GM10266 (cell line): ENCODE results near the gene ZDHHC18.
"Not testable (repeated sequence)": the region's sequence is repeated elsewhere in the genome, so short reads cannot be mapped to it uniquely, and the experiment has no call there.

Source experiments
- DNase-seq: peaks from one replicate; pipeline ENCODE4 v3.0.0; 2012; ENCODE audit errors: extremely low spot score
- TF ChIP-seq, protein P1 (sequence below): IDR thresholded peaks from 2 replicates; pipeline ENCODE4 v1.5.1; 2012; ENCODE audit warnings: mild to moderate bottlenecking, low read depth; ENCODE audit not compliant: control insufficient read depth, insufficient read depth; ENCODE audit errors: missing control alignments

ZDHHC18 gene

DNA sequence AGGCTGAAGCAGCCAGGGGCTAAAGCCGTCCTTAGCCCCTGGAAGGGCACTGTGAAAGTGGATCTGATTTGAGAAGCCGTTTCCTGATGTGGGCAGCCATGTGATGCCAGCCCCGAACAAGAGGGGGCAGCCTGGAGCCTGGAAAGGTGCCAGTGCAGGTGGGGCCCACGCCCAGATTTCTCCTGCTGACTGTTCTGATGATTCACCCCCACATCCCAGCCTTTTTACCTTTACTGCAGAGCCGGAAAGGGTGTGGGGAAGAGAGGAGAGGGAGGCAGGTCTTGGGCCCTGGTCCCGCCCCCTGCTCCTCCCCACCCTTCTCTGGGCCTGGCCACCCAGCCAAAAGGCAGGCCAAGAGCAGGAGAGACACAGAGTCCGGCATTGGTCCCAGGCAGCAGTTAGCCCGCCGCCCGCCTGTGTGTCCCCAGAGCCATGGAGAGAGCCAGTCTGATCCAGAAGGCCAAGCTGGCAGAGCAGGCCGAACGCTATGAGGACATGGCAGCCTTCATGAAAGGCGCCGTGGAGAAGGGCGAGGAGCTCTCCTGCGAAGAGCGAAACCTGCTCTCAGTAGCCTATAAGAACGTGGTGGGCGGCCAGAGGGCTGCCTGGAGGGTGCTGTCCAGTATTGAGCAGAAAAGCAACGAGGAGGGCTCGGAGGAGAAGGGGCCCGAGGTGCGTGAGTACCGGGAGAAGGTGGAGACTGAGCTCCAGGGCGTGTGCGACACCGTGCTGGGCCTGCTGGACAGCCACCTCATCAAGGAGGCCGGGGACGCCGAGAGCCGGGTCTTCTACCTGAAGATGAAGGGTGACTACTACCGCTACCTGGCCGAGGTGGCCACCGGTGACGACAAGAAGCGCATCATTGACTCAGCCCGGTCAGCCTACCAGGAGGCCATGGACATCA lies 36.5 kb downstream of the ZDHHC18 start, which contains the start of gene SFN:
SFN (plus strand) TSS at position 369 of the 904 bp plus-strand sequence; CDS start at position 433, 64 bp downstream.
- TF ChIP-seq, protein P1, sequence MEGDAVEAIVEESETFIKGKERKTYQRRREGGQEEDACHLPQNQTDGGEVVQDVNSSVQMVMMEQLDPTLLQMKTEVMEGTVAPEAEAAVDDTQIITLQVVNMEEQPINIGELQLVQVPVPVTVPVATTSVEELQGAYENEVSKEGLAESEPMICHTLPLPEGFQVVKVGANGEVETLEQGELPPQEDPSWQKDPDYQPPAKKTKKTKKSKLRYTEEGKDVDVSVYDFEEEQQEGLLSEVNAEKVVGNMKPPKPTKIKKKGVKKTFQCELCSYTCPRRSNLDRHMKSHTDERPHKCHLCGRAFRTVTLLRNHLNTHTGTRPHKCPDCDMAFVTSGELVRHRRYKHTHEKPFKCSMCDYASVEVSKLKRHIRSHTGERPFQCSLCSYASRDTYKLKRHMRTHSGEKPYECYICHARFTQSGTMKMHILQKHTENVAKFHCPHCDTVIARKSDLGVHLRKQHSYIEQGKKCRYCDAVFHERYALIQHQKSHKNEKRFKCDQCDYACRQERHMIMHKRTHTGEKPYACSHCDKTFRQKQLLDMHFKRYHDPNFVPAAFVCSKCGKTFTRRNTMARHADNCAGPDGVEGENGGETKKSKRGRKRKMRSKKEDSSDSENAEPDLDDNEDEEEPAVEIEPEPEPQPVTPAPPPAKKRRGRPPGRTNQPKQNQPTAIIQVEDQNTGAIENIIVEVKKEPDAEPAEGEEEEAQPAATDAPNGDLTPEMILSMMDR: peak; percentile 57
- DNase-seq: peak; percentile 40

DNA sequence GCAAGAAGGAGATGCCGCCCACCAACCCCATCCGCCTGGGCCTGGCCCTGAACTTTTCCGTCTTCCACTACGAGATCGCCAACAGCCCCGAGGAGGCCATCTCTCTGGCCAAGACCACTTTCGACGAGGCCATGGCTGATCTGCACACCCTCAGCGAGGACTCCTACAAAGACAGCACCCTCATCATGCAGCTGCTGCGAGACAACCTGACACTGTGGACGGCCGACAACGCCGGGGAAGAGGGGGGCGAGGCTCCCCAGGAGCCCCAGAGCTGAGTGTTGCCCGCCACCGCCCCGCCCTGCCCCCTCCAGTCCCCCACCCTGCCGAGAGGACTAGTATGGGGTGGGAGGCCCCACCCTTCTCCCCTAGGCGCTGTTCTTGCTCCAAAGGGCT lies 37.2 kb downstream of the ZDHHC18 start:
- DNase-seq: no peak
- TF ChIP-seq, protein P1: no peak

DNA sequence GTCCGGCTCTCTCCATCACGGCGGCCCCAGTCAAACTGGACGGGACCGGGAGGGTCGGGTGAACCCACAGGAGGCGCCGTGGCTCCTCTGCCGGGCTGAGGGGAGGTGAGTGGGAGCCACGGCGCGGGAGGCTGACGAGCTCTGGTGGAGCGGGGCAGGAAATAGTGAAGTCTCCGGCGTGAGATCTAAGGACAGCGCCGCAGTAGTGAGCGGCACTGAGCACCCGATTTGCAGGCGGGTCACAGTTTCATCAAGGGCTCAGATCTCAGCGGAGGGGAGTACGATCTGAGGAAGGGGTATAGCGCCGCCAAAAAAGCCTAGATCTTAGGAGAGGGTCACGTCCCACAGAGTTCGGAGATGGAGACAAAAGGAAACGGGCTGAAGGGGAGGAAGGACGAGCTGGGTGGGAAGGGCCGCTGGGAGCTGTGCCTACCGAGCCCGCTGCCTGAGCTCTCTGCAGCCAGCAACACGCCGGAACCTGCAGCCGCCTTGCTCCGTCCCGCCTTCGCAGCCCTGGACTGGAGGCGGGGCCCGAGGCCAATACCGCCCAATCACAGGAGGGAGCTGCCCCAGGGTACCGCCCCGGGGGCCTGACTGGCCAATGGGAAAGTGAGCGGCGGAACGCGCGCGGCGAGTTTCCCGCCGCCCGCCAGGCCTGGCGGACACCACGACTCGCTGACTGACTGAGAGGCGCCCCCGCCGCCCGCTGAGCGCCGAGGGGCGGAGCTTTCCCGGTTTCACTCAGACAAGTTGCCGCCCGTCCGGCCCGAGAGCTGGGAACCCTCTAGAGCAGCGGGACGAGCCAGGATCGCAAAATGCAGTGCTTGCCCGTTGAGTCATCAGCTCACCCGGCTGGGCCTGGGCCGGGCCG lies 38.4 kb downstream of the ZDHHC18 start:
- TF ChIP-seq, protein P1: no peak

DNA sequence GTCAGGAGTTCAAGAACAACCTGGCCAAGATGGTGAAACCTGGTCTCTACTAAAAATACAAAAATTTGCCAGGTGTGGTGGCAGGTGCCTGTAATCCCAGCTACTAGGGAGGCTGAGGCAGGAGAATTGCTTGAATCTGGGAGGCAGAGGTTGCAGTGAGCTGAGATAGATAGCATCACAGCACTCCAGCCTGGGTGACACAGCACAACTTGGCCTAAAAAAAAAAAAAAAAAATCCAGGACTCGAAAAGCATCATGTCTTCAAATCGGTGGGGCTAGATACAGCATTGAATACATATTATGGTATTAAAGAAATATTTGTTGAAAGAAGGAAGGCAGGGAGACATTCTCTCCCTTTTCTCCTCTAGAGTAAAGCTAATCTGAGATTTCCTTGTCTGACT lies 46.6 kb downstream of the ZDHHC18 start:
- DNase-seq: not testable (repeated sequence)

More for the DNA sequence above, 38.4 kb downstream of the ZDHHC18 start:
- DNase-seq: peak; percentile 95

DNA sequence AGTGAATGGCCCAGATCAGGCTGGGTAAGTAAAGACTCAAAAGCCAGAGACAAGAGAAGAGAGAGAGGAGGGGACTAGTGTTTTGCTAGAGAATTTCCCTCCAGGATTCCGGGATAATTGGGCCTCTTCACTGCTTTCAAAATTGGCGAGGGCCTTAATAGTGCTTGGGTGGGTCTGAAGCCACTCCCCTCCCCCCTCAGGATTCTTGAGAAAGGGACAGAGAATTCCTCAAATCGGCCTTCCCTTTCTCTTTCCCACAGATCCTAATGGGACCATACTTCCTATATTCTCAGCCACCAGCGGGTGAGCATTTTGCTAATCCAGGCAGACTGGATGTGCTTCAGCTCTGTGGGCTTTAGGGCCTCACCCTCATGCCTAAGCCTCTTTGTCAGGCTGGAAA lies 48.4 kb downstream of the ZDHHC18 start:
- TF ChIP-seq, protein P1: no peak
- no peak for DNase-seq

DNA sequence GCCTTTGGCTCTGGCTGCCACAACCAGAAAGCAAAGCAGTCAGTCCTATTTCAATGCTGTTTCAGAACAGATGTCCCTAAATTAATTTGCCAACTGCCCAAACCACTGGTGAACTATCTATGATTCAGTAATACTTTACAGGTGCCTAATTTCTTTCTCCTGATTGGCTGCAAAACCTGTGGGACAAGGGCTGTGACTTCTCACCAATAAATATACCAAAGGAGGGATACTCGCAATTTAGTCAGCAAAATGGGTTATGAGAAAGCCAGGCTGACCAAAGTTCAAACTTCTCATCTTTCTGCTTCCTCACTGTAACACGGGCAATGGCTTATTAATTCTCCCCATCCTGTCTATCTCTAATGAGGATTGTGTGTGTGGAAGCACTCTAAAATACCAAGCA lies 50.8 kb downstream of the ZDHHC18 start:
- no peak for DNase-seq
- TF ChIP-seq, protein P1: no peak

DNA sequence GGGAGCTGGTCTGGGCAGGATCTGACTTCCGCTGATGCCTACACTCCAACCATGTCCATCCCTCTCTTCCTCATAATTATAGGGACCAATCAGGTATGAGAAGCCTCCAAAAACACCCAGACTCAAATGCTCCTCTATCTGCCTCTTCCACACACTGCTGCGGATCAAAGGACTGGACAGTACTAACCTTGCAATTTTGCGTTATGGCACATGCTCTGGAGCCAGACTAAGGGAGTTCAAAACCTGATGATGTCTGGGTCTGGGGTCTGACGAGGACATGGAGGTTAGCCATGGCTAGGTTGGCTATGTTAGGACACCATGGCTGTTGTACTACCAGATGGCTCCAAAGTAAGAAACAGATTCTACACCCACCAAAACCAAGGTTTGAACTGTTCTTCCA lies 53.3 kb downstream of the ZDHHC18 start:
- TF ChIP-seq, protein P1: no peak
- DNase-seq: no peak

DNA sequence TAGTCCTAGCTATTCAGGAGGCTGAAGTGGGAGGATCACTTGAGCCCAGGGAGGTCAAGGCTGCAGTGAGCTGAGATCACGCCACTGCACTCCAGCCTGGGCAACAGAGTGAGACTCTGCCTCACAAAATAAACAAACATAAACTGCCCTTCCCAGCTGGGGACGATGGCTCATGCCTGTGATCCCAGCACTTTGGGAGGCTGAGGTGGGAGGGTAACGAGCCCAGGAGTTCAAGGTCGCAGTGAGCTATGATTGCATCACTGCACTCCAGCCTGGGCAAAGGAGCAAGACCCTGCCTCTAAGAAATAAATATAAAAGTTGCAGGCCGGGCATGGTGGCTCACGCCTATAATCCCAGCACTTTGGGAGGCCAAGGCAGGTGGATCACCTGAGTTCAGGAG lies 55.1 kb downstream of the ZDHHC18 start:
- DNase-seq: not testable (repeated sequence)
